Coronary artery (tissue), 2 donors: ENCODE measurements around the gene WWP2.
"Not testable (repeated sequence)": the region's sequence is repeated elsewhere in the genome, so short reads cannot be mapped to it uniquely, and the experiment has no call there.

Source experiments
- DNase-seq: peaks from one replicate; pipeline ENCODE4 v3.0.0-alpha.2; 2017; ENCODE audit warnings: low spot score
- H3K27ac ChIP-seq, 2 donors: fragments of 200-600 bp; sonication (generic); one replicate each; pipeline ENCODE4 v1.5.1; 2016 to 2019
- H3K4me3 ChIP-seq: fragments of 200-600 bp; sonication (generic); 2 replicates; pipeline ENCODE4 v1.5.1; 2016; ENCODE audit warnings: mild to moderate bottlenecking, moderate library complexity
- CTCF ChIP-seq: fragments of 200-600 bp; sonication (generic); IDR thresholded peaks from one replicate; pipeline ENCODE4 v1.5.1; 2019; ENCODE audit warnings: antibody characterized with exemption

WWP2 gene

GRCh38 chr16:69747115-69747514 is 15.0 kb upstream of the WWP2 start:
- Histone ChIP-seq H3K4me3 (no peak overlapping the region), H3K27ac (no peak overlapping the region)
- no peak for TF ChIP-seq CTCF
- no peak for DNase-seq

GRCh38 chr16:69748694-69749345 is 13.3 kb upstream of the WWP2 start:
- no peak for DNase-seq
- no peak overlapping the region for H3K27ac ChIP-seq
- no peak overlapping the region for H3K4me3 ChIP-seq
- no peak for TF ChIP-seq CTCF

GRCh38 chr16:69754143-69754468 is 8.0 kb upstream of the WWP2 start:
- H3K4me3 ChIP-seq = peak overlapping the region; percentile 90
- DNase-seq = no peak
- no peak for TF ChIP-seq CTCF
- peak overlapping the region in 1 of 2 donors; percentile 75 for H3K27ac ChIP-seq

- TF ChIP-seq CTCF = peak; percentile 95
- Histone ChIP-seq H3K27ac (peak within 1 kb of the TSS in 1 of 2 donors; percentile 75), H3K4me3 (peak within 1 kb of the TSS; percentile 90)
- peak; percentile 95 for DNase-seq
These were observed 7.4 kb upstream of the WWP2 start, which contains the start of gene NOB1 for GRCh38 chr16:69754469-69755310. TSS of gene NOB1 (minus strand) at chr16:69754926. CDS start at chr16:69754910, 16 bp downstream.

GRCh38 chr16:69756705-69757104 is 5.4 kb upstream of the WWP2 start:
- H3K27ac ChIP-seq = no peak overlapping the region
- no peak overlapping the region for H3K4me3 ChIP-seq
- no peak for DNase-seq
- no peak for TF ChIP-seq CTCF

- not testable (repeated sequence) for H3K27ac ChIP-seq, DNase-seq, H3K4me3 ChIP-seq
These were observed 4.8 kb upstream of the WWP2 start for GRCh38 chr16:69757375-69757774.

GRCh38 chr16:69762814-69763598 is 874 bp downstream of the WWP2 start:
- Histone ChIP-seq H3K27ac (peak overlapping the region; percentile 87 to 99), H3K4me3 (peak overlapping the region; percentile 92)
- no peak for TF ChIP-seq CTCF
- DNase-seq = no peak
